ENCODE results near the gene KREMEN2.
"Not testable (repeated sequence)": the region's sequence is repeated elsewhere in the genome, so short reads cannot be mapped to it uniquely, and the experiment has no call there.

Gene KREMEN2

GRCh38 chr16:2942045-2942444 is 22.0 kb upstream of the KREMEN2 start:
- DNase-seq (ENCODE audit: low spot score), result no peak

DNA sequence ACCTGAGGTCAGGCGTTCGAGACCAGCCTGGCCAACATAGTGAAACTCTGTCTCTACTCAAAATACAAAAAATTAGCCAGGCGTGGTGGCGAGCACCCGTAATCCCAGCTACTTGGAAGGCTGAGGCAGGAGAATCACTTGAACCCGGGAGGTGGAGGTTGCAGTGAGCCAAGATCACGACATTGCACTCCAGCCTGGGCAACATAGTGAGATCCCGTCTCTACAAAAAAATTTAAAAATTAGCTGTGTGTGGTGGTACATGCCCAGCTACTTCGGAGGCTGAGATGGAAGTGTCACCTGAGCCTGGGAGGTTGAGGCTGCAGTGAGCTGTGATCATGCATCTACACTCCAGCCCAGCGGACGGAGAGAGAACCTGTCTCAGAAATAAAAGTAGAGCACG is 20.4 kb upstream of the KREMEN2 start:
- not testable (repeated sequence) for DNase-seq (ENCODE audit: low spot score)

- no peak for DNase-seq (ENCODE audit: low spot score)
These were observed 17.4 kb upstream of the KREMEN2 start for GRCh38 chr16:2946649-2947048.

DNA sequence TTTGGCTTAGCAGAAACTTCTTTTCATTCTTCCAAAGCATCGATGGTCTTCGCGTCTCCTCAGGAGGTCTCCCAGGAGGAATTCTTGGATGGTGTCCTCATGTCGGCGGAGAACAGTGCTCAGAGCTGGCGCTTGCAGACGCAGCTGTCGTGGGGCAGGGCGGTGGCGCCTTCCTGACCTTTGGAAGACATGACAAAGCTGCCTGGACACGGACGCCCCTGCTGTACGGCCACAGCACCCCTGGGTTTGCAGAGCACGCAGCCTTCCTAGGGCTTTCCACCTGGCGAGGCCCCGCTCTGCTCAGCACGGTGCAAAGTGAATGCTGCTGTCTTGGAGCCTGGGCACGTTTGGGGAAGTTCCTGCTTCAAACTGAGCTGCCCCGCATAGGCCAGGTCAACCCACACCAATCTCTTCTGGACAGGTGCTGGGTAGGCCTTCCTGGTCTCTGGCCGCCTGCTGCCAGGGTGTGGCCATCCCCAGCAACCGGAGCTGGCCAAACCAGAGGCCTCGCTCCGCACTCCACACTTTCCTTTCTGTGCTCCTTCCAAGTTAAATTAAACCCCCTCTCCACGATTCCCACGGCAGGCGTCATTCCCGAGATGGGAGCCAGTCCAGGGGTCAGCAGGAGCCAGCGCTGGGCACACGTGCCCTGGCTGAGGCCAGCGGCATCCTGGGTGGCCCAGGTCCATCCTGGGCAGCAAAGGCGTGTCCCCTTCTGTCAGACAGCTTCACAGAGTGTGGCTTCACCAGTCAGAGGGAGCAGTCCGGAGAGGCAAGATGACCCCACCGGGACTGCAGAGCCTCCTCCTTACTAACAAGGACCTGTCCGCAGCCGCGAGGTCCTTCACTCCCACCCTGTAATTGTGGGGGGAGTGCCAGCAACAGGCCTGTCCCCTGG is 15.0 kb upstream of the KREMEN2 start:
- DNase-seq (ENCODE audit: low spot score), result no peak

DNA sequence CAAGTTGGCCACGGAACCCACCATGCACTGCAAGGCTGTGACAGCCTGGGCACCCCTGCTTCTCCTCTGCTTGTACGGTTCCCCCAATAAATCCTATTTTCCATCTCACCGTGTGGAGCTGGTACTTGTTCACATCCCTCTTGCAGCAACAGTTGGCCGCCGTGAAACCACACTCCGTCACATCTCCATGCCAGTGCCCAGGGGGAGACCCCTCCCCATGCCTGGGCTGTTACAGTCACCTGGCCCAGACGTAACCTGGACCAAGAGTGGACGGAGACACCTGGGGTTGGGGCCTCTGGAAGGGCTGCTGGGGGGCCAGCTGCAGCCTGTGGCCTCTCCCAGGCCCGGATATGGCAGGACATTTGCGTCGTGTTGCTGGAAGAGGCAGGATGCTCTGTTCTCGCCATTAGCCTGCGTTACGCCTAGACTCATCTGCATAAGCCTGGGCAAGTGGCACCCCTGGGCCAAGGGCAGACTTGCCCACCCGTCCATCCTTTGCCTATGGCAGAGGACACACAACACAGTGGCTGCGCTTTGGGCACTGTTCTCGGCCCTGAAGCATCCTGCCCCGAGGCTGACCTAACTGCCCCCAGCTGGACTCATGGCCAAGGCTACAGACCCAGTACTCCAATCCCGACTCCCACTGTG is 14.2 kb upstream of the KREMEN2 start:
- no peak for DNase-seq (ENCODE audit: low spot score)

DNA sequence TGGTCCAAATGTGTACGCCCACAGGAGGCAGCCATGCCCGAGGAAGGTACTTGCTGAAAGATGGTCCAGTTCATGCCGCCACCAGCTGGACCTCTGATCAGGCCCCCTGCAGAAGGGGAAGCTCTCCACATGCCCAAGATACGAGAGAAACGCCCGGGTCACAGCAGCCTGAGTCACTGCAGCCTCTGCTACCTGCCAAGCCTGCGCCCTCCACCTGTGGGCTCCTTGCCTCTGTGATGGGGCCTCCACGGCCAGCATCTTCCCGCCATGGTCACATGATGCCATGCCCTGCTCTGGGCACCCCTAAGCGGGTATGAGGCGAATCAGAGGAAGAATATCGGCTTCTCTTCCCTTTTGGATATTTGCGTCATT is 13.7 kb upstream of the KREMEN2 start:
- no peak for DNase-seq (ENCODE audit: low spot score)

- DNase-seq (ENCODE audit: low spot score), result no peak
These were observed 13.3 kb upstream of the KREMEN2 start for GRCh38 chr16:2950773-2951172.

- no peak for DNase-seq (ENCODE audit: low spot score)
These were observed 11.4 kb upstream of the KREMEN2 start for GRCh38 chr16:2952679-2953078.

DNA sequence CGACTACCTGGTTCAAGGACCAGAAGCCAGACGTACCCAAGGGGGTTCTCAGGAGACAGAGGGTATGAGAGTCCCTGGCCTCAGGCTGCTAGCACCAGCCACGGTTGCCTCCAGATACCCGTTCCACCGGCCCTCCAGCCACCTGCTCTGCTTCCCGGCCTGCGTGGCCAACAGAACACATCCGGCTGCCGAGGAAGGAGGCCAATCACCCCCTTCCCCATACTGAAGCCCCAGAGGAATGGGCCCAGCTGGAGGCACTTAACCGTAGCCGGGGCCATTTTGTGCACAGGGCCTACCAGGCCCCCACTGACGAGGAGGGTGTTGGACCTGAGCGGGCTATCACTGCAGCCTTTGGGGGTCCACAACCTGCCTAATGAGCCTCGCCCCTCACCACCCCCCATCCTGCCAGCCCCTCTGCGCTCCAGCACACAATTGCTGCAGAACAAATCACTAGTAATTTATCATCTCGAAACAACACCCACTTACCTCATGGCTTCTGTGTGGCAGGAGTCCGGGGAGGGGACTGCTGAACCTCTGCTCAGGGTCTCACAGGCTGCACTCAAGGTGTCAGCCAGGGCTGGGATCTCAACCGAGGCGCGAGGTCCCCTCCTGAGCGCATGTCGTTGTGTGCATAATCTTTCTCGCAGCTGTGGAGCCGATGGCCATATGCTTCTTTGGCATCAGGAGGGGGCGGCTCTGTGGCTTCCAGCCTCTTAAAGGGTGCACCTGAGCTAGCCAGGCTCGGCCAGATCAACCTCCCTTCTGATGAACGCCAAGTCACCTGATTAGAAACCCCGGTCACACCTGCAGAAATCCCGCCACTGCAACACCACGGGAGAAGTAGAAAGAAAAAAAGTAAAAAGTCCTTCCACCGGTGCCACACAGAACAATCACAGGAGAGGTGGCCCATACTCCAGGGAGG is 10.1 kb upstream of the KREMEN2 start:
- no peak for DNase-seq (ENCODE audit: low spot score)

GRCh38 chr16:2954656-2955381 is 9.3 kb upstream of the KREMEN2 start:
- no peak for DNase-seq (ENCODE audit: low spot score)

DNA sequence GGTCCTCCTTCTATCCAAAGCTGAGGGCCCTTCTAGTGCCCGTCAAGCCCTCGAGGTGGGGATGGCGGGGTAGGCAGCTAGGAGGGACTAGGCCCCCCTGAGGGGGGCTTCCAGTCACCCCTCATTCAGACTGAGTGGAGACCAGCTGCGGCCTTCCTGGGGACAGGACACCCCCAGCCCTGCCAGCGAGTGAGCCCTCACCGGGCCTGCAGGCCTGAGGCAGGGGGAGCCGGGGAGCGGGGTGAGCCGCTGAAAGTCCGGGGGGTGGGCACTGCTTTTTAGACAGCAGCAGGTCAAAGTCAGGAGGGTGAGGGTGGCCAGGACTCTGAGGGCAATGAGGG is 8.7 kb upstream of the KREMEN2 start:
- DNase-seq (ENCODE audit: low spot score), result no peak

DNA sequence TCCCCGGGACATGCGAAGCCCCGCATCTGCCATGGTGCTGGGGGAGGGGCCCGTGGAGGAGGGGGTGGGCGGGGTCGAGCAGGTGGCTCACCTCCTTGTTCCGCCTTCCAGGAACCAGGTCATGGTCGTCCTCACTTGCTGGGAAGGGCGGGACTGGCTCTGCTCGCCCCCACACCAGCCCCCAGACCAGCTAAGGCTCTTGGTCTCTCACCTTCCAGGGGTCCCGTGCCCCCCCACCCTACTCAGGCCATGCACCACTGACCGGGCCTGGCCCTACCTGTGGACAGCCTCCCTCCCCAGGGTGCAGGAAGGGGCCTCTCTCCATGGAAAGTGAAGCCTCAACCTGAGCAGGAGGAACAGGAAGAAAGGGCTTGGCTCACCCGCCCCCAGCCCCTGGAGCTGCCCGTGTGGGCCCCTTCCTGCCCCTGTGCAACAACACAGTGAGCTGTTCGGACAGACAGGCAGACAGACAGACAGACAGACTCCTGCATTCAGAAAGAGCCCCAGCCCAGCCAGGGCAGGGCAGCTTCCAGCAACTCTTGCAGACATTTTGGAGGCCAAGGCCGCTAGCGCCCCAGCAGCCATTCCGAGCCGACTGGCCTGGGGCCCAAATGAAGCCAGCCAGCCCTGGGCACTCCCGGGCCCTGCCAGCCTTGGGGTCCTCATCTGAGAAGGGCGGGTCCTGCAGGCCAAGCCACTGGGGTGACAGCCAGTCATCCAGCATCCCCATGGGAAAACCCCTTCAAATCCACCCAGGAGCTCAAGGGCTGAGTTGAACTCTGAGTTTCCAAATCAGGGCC is 8.1 kb upstream of the KREMEN2 start:
- DNase-seq (ENCODE audit: low spot score), result no peak

- no peak for DNase-seq (ENCODE audit: low spot score)
These were observed 7.5 kb upstream of the KREMEN2 start for GRCh38 chr16:2956579-2956956.

GRCh38 chr16:2959206-2959605 is 4.9 kb upstream of the KREMEN2 start:
- no peak for DNase-seq (ENCODE audit: low spot score)

DNA sequence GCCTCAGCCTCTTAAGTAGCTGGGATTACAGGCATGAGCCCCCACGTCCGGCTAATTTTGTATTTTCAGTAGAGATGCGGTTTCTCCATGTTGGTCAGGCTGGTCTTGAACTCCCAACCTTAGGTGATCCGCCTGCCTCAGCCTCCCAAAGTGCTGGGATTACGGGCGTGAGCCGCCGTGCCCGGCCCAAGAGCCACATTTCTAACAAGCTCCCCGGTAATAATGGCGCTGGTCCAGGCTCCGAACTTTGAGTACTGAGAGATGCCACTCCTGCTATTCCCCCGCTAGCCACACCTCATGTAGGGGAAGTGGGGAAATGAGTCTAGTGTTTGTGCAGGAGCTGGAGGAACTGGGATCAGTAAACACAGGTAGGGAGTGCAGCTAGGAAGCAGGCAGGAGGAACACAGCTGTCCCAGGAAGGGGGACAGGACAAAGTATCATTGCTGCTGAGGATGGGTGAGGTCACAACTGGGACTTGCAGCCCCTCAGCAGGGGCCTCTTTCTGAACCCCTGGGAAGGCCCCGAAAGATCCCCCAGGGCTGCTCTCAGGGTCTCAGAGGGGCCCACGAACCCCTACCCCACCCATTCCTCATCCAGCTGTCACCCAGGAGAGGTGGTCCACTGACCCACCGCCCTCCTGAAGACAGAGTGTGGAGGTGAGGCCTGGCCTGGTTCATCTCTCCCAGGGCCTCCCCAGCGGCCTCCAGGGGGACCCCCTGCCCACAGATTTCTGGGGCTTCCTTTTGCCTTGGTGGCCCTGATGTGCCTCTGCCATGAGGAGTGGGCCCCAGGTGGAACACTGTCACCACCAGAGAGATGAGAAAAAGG is 3.7 kb upstream of the KREMEN2 start:
- DNase-seq (ENCODE audit: low spot score), result no peak

DNA sequence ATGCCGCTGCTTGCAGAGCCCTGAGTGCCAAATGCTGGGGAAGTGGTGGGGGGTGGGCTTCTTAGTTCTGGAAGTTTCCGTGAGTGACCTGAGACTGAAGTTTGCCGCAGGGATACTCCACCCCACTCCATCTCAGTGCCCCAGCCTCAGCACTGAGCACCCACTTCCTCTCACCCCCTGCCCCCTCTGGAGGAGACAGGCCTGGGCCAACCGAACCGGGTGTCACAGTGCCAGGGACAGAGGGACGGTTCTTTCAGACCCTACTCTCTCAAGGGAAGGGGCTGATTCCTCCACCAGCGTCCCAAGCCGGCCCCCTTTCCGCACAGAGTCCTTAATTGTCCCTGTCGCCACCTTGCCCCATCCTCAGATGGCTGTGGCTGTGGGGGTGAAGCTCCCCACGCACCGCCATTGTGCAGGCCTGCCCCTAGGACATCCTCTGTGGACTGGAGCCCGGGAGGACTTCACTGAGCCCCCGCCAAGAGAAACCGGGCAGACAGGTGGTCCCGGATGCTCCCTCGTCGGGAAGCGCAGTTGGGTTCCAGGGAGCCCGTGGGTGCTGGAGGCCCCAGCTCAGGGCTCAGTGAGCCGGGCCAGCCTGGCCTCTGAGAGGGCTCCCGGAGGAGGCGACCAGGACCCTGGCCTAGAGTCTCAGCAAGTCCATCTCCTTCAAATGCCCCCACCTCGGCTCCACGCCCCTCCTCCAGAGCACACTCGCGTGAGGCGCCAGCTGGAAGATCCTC is 1.6 kb upstream of the KREMEN2 start:
- DNase-seq (ENCODE audit: low spot score), result no peak

- no peak for DNase-seq (ENCODE audit: low spot score)
These were observed 877 bp upstream of the KREMEN2 start for GRCh38 chr16:2963074-2963722.

DNA sequence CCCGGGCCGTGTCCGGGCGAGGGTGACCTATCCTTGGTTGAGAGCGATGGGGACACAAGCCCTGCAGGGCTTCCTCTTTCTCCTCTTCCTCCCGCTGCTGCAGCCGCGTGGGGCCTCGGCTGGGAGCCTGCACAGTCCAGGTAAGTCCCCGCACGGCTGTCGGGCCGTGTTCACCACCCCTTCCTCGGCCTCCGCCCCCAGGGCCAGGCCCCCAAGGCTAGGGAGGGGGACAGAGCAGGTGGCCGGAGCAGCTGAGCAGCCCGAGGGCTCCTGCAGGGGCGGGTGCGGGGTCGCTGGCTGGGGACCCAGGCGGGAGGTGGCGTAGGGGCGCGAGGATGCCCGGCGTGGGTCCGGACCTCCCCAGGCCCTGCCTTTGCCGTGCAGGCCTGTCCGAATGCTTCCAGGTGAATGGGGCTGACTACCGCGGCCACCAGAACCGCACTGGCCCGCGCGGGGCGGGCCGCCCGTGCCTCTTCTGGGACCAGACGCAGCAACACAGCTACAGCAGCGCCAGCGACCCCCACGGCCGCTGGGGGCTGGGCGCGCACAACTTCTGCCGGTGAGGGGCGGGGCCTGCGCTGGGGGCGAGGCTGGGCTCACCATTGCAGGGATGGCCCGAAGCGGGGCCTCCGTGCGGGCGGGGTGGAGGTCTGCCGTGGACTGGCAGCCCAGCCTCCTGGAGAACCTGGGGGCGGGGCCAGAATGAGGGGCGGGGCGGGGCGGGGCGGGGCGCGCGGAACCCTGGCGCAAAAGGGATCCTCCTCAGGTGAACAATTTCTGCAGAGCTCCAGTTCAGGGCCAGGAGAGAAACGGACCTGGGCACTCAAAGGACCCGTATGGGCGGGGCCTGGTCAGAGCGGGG is 631 bp downstream of the KREMEN2 start:
- peak; percentile 50 for DNase-seq (ENCODE audit: low spot score)
